ENCODE results near the gene FAM174C. TPM values are rescaled to one million over a fixed set of nuclear protein-coding genes. Genes with fewer than 3 reads are reported as not detected.

FAM174C gene
- total and polyA plus RNA-seq, 2 donors (not counting 3 experiments of a cell fraction or from before 2014, with no cell fraction given) = 46.7 to 83.9 TPM

GRCh38 chr19:1269478-1270212 is 5.7 kb upstream of the FAM174C start:
- H3K9me3 ChIP-seq (replicated peaks; ENCODE audit: control insufficient read depth, insufficient read depth, low read length) = no peaks in the 10 kb centered on the region
- H3K79me2 ChIP-seq (ENCODE audit: control insufficient read depth, insufficient read depth, low read length) = peaks cover 45% of the 10 kb centered on the region
- H3K36me3 ChIP-seq (ENCODE audit: control insufficient read depth in 2 of 2, extremely low read depth in 1 of 2, insufficient read depth in 2 of 2, low read length in 2 of 2) = peaks cover 20 to 33% of the 10 kb centered on the region in 2 experiments
- BruUV-seq (replicated peaks) = TSS peak; percentile 56
- no peaks in the 10 kb centered on the region for H3K27me3 ChIP-seq (ENCODE audit: control insufficient read depth in 2 of 2, insufficient read depth in 2 of 2, low read length in 2 of 2)
- ChIA-PET POLR2A (interaction anchor here (0.8 to 1.5 kb wide), 11 partner anchors 8 to 241 kb away, joined by 3 to 87 read pairs (median 10); partner anchors contain the start of gene ATP5F1D), CTCF (interaction anchor here (0.6 to 7.2 kb wide), 5 partner anchors 10 to 156 kb away, joined by 3 to 1001 read pairs (median 3); partner anchors contain the start of gene ATP5F1D)
- TF ChIP-seq POLR2AphosphoS5 (IDR thresholded peaks at IDR 0.05; ENCODE audit: insufficient read depth, low read depth, low read length) (peak; percentile 97), POLR2A (IDR thresholded peaks at IDR 0.05; ENCODE audit: low read depth, low read length) (peak; percentile 95), MAX (IDR thresholded peaks at IDR 0.05; ENCODE audit: insufficient read depth, insufficient read length) (peak; percentile 82), JUN (IDR thresholded peaks at IDR 0.05; ENCODE audit: borderline replicate concordance, insufficient read depth, insufficient read length, low read depth) (no peak), FOS (IDR thresholded peaks at IDR 0.05; ENCODE audit: borderline replicate concordance, insufficient read depth, low read length) (no peak), MYC (IDR thresholded peaks at IDR 0.05; ENCODE audit: low read depth, low read length) (no peak), CTCF (IDR thresholded peaks at IDR 0.05; ENCODE audit: extremely low read depth in 1 of 2, insufficient read depth in 1 of 2, low read depth in 1 of 2, low read length in 2 of 2) (no peak), GATA2 (IDR thresholded peaks at IDR 0.05; ENCODE audit: insufficient read depth, insufficient read length, low read depth, low read length) (no peak), EZH2 (IDR thresholded peaks at IDR 0.05; ENCODE audit: borderline replicate concordance, low read depth, low read length, severe bottlenecking) (no peak)
- H3K4me2 ChIP-seq (ENCODE audit: insufficient read depth, low read length) = peak overlapping the region; percentile 96
- DNase-seq (ENCODE audit: low read depth, low spot score) (peak; percentile 87), FAIRE-seq (no peak)
- dilution Hi-C loops (cut with MboI; ENCODE audit: extremely low pct_ligation_motif_present, low sequenced_read_pairs) = no loop called here
- peak overlapping the region; percentile 61 to 90 (median 76) for H3K4me3 ChIP-seq (replicated peaks in 1 of 3; ENCODE audit: insufficient read depth in 1 of 3, low read depth in 1 of 3, low read length in 3 of 3)
- peaks cover 44% of the 10 kb centered on the region for H3K4me1 ChIP-seq (ENCODE audit: control insufficient read depth, extremely low read depth, insufficient read depth, low read length)
- intact Hi-C loops (cut with micrococcal nuclease) = no loop called here
- no peak overlapping the region for H2AFZ ChIP-seq (ENCODE audit: low read depth, low read length)
- H4K20me1 ChIP-seq (replicated peaks; ENCODE audit: control insufficient read depth, extremely low read depth, insufficient read depth, low read length) = no peaks in the 10 kb centered on the region
- no peaks in the 10 kb centered on the region for H3K9me1 ChIP-seq (replicated peaks; ENCODE audit: control insufficient read depth, extremely low read depth, insufficient read depth, low read length)
- peak overlapping the region; percentile 93 for H3K27ac ChIP-seq (ENCODE audit: insufficient read depth, low read depth, low read length)
- H3K9ac ChIP-seq (replicated peaks; ENCODE audit: extremely low read depth, insufficient read depth, low read length) = peak overlapping the region; percentile 97
